Activated T-cell treated with anti-CD3 and anti-CD28 coated beads, Interleukin-2, amount 50 U/mL, for 48 hours (primary cell): ENCODE measurements around the gene TMEM86A.

Experiments used
- DNase-seq, 2 experiments: peaks; one replicate each; pipeline ENCODE4 v3.0.0-alpha.2; 2020

TMEM86A gene

GRCh38 chr11:18700872-18701271, 2.3 kb downstream of the TMEM86A start:
- no peak for DNase-seq

GRCh38 chr11:18701614-18702216, 3.1 kb downstream of the TMEM86A start:
- DNase-seq, result no peak

- DNase-seq, result no peak
Observed at GRCh38 chr11:18703001-18703763, 4.6 kb downstream of the TMEM86A start.

- DNase-seq, result no peak
Observed at GRCh38 chr11:18704045-18704645, 5.6 kb downstream of the TMEM86A start.

- no peak for DNase-seq
Observed at GRCh38 chr11:18704698-18705097, 6.1 kb downstream of the TMEM86A start.

- DNase-seq, result peak in 1 of 2 experiments; percentile 42
Observed at GRCh38 chr11:18705651-18706281, 7.2 kb downstream of the TMEM86A start.

- peak; percentile 41 to 55 for DNase-seq
Observed at GRCh38 chr11:18706330-18707243, 8.0 kb downstream of the TMEM86A start.

GRCh38 chr11:18707811-18708340, 9.3 kb downstream of the TMEM86A start:
- DNase-seq, result no peak

- no peak for DNase-seq
Observed at GRCh38 chr11:18709414-18709813, 10.8 kb downstream of the TMEM86A start.

GRCh38 chr11:18710545-18710944, 12.0 kb downstream of the TMEM86A start:
- DNase-seq, result no peak

GRCh38 chr11:18713646-18714442, 15.3 kb downstream of the TMEM86A start:
- no peak for DNase-seq

GRCh38 chr11:18714443-18714780, 15.8 kb downstream of the TMEM86A start:
- no peak for DNase-seq

- no peak for DNase-seq
Observed at GRCh38 chr11:18715476-18715875, 16.9 kb downstream of the TMEM86A start.

- no peak for DNase-seq
Observed at GRCh38 chr11:18720091-18720807, 21.7 kb downstream of the TMEM86A start.

- DNase-seq, result peak; percentile 89 to 90
Observed at GRCh38 chr11:18720808-18721560, 22.4 kb downstream of the TMEM86A start.

- peak; percentile 69 to 74 for DNase-seq
Observed at GRCh38 chr11:18721561-18722292, 23.1 kb downstream of the TMEM86A start.

- DNase-seq, result no peak
Observed at GRCh38 chr11:18722293-18722637, 23.7 kb downstream of the TMEM86A start.

GRCh38 chr11:18723991-18724390, 25.4 kb downstream of the TMEM86A start:
- DNase-seq, result no peak

GRCh38 chr11:18726040-18726439, 27.5 kb downstream of the TMEM86A start, which contains the start of gene IGSF22:
TSS of gene IGSF22 (minus strand) at chr11:18726188. CDS start at chr11:18724236, 1,952 bp downstream.
- DNase-seq, result no peak
